ENCODE results near the gene POLA1. TPM values are rescaled to one million over a fixed set of nuclear protein-coding genes. Genes with fewer than 3 reads are reported as not detected.

POLA1 gene
- total RNA-seq, 4 donors from 2014 or later, result 10.1 to 15.3 (median 13.1) TPM

- TF ChIP-seq EP300 (IDR thresholded peaks at IDR 0.05) (no peak), POLR2AphosphoS5 (IDR thresholded peaks at IDR 0.05) (no peak), POLR2A (IDR thresholded peaks at IDR 0.05) (no peak), CTCF (IDR thresholded peaks at IDR 0.05) (no peak)
- Histone ChIP-seq H3K27me3 (peaks cover 95% of the 10 kb centered on the region), H3K9me3 (no peaks in the 10 kb centered on the region), H3K27ac (no peak overlapping the region), H3K4me3 (no peak overlapping the region), H3K36me3 (no peaks in the 10 kb centered on the region), H3K4me1 (peaks cover 25% of the 10 kb centered on the region)
- no peak for DNase-seq (ENCODE audit: low spot score in 2 of 2)
- WGBS, result 22% methylated on average over 22 of the region's 22 CpGs
Observed at GRCh38 chrX:25019707-25020390, 326.1 kb downstream of the POLA1 start.

- H3K36me3 ChIP-seq, result no peaks in the 10 kb centered on the region
- DNase-seq (ENCODE audit: low spot score in 2 of 2), result no peak
- H3K27ac ChIP-seq, result no peak overlapping the region
- TF ChIP-seq POLR2A (IDR thresholded peaks at IDR 0.05) (no peak), POLR2AphosphoS5 (IDR thresholded peaks at IDR 0.05) (no peak), CTCF (IDR thresholded peaks at IDR 0.05) (no peak), EP300 (IDR thresholded peaks at IDR 0.05) (no peak)
- peaks cover 95% of the 10 kb centered on the region for H3K27me3 ChIP-seq
- H3K9me3 ChIP-seq, result no peaks in the 10 kb centered on the region
- H3K4me3 ChIP-seq, result peak overlapping the region; percentile 12
- H3K4me1 ChIP-seq, result peaks cover 24% of the 10 kb centered on the region
- 32% methylated on average over 10 of the region's 27 CpGs for WGBS
Observed at GRCh38 chrX:25020391-25020904, 326.7 kb downstream of the POLA1 start.

GRCh38 chrX:25020905-25021449 lies 327.3 kb downstream of the POLA1 start:
- no peak for DNase-seq (ENCODE audit: low spot score in 2 of 2)
- WGBS, result 32% methylated on average over 23 of the region's 35 CpGs
- Histone ChIP-seq H3K36me3 (no peaks in the 10 kb centered on the region), H3K9me3 (no peaks in the 10 kb centered on the region), H3K4me3 (peak overlapping the region; percentile 12), H3K27ac (no peak overlapping the region), H3K27me3 (peaks cover 92% of the 10 kb centered on the region), H3K4me1 (peaks cover 19% of the 10 kb centered on the region)
- TF ChIP-seq CTCF (IDR thresholded peaks at IDR 0.05) (peak in 1 of 2 donors; percentile 44), EP300 (IDR thresholded peaks at IDR 0.05) (no peak)

GRCh38 chrX:25022499-25023325 lies 329.0 kb downstream of the POLA1 start:
- Histone ChIP-seq H3K9me3 (no peaks in the 10 kb centered on the region), H3K27me3 (peaks cover 79% of the 10 kb centered on the region), H3K27ac (no peak overlapping the region), H3K36me3 (no peaks in the 10 kb centered on the region), H3K4me1 (peaks cover 14% of the 10 kb centered on the region), H3K4me3 (no peak overlapping the region)
- TF ChIP-seq CTCF (IDR thresholded peaks at IDR 0.05), result no peak
- TF ChIP-seq POLR2A (IDR thresholded peaks at IDR 0.05), result no peak
- TF ChIP-seq POLR2AphosphoS5 (IDR thresholded peaks at IDR 0.05), result no peak
- 33% methylated on average over 34 of the region's 59 CpGs for WGBS
- DNase-seq (ENCODE audit: low spot score in 2 of 2), result no peak

- Histone ChIP-seq H3K27me3 (peaks cover 68% of the 10 kb centered on the region), H3K4me1 (peaks cover 14% of the 10 kb centered on the region), H3K9me3 (no peaks in the 10 kb centered on the region), H3K4me3 (no peak overlapping the region), H3K36me3 (no peaks in the 10 kb centered on the region), H3K27ac (no peak overlapping the region)
- no peak for DNase-seq (ENCODE audit: low spot score in 2 of 2)
- 38% methylated on average over 1 of the region's 1 CpG for WGBS
- TF ChIP-seq EP300 (IDR thresholded peaks at IDR 0.05) (no peak), POLR2AphosphoS5 (IDR thresholded peaks at IDR 0.05) (no peak), CTCF (IDR thresholded peaks at IDR 0.05) (no peak), POLR2A (IDR thresholded peaks at IDR 0.05) (no peak)
Observed at GRCh38 chrX:25023908-25024307, 330.2 kb downstream of the POLA1 start.
